Aortic smooth muscle cell (primary cell): Measurements from ENCODE around the gene OGA. TPM values are rescaled to one million over a fixed set of nuclear protein-coding genes. Genes with fewer than 3 reads are reported as not detected.

Experiments
- total RNA-seq: library from RNA; depleted of rRNA; stranded (reverse); fragments of >200 nt; gene quantifications from 2 replicates; pipeline ENCODE4 v1.2.3, GENCODE V29; 2014

Gene OGA
- total RNA-seq, result 110 and 170 TPM in 2 replicates

DNA sequence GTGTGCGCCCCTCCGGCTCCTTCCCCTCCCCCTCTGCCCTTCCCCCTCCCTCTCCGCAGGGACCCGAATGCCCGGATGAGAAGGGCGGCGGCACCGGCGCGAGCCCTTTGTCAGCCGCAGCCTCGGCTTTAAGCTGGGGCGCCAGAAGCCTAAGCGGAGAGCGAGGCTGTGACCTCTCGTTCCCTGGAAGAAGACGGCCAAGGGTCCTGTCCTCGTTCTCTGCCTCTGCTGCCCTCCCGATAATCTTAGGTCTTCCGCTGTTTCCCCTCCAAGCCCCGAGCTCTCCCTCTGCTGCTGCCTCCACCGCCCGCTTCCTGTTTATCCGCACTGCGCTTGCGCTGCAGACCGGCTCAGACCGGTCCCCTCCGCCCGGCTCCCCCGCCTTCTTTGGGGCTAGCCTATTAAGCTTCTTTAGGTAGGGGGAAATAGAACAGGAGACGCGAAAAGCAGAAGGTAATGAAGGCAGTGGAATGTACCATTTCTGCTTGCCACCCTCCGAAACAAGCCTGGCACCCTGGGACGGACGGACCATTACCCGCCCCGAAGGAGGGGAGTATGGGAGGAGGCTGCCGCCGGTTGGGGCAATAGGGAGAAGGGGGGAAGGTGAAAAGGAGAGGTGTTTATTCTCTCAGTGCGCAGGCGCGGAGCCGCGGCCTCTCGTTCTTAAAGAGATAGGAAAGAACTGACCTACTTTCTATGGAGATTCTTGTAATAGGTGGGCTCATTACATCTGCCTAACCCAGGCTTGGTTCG lies at the start of gene OGA:
Gene OGA (minus strand): TSS at position 326 of the 753 bp plus-strand sequence. CDS start 422 bp downstream, outside the sequence.

DNA sequence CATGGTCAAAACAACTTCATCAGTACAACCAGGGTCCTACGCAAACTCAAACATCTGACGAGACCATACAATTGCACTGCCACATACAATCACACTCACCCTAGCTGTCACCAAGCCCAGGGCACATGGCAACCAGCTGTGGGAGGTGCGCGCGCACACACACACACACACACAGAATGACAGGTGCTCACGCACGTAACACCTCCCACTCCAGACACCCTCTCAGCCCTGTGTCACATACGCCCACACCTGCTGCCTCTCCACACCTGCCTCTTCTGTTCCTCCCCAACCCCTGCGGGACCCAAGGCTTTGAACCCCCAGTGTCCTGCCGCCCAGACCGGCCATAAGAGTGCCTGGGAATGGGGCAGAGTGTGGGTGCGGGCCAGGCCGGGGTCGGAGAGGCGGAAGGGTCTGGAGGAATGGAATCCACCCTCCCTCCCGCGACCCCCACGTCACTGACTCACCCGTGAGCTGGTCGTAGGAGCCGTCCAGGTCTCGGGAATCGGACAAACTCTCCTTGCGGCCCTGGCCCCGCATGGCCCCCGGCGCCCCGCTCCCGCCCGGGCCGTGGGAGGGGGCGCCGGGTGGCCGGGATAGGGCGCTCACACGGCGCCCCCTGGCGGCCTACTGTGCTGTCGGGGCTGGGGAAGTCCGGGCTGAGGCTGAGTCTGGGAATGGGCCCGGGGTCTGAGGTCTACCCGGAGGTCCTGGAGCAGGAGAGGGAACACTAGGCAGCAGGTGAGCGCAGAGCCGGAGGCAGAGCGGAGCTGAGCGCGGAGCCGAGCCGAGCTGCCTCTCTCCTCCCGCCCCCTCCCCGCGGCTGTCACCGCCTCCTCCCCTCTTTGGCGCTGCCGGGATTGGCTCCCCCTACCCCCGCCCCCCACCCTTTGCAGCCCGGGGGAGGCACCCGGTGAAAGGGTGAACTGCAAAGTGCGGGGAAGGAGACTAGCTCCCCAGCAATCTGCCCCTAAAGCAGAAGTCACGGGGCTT lies 25.1 kb upstream of the OGA start, which contains the start of gene KCNIP2:
Gene KCNIP2 (minus strand): TSS at position 769 of the 990 bp plus-strand sequence. CDS start 232 bp downstream, at position 537.

DNA sequence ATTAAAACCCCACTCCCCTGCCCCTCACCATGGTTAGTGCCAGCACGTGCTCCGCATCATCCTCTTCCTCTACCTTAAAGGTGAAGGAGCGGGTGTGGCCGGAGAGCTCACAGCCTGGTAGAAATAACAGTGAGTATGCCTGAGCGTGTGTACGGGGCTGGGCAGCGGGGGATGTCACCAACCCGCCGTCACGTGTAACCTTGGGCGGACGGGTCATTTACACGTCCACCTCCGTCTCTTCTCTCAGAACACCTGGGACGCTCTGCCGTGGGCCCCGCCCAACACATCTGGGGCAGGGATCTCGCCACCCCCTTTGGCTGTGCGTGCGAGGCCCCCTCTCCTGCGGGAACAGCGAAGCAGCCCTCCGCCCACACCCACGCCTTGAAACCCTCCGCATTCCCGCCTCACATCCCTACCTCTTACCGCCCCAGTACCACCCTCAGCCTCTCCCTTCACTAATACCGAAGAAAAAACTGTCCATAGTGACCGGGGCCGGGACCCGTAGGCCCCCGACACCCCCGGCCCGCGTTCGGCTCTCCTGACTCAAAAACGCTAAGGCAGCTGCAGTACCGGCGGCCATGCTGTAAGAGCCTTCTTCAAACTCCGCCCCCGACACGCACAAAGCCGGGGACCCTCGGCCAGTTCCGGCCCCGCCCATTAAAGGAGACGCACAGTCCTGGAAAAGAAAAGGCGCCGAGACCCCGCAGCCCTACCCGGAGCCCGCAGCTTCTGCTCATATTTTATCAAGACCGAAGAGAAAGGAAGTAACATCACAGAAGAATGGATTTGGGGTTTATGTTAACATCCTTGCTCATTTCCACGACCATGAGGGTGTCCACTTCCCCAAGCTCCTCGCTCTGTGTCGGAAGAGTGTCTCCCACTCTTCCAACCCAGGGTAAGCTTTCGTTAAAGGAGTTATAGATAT lies 35.2 kb downstream of the OGA start, which contains the start of gene NPM3:
Gene NPM3 (minus strand): TSS at position 636 of the 925 bp plus-strand sequence. CDS start 56 bp downstream, at position 580.

DNA sequence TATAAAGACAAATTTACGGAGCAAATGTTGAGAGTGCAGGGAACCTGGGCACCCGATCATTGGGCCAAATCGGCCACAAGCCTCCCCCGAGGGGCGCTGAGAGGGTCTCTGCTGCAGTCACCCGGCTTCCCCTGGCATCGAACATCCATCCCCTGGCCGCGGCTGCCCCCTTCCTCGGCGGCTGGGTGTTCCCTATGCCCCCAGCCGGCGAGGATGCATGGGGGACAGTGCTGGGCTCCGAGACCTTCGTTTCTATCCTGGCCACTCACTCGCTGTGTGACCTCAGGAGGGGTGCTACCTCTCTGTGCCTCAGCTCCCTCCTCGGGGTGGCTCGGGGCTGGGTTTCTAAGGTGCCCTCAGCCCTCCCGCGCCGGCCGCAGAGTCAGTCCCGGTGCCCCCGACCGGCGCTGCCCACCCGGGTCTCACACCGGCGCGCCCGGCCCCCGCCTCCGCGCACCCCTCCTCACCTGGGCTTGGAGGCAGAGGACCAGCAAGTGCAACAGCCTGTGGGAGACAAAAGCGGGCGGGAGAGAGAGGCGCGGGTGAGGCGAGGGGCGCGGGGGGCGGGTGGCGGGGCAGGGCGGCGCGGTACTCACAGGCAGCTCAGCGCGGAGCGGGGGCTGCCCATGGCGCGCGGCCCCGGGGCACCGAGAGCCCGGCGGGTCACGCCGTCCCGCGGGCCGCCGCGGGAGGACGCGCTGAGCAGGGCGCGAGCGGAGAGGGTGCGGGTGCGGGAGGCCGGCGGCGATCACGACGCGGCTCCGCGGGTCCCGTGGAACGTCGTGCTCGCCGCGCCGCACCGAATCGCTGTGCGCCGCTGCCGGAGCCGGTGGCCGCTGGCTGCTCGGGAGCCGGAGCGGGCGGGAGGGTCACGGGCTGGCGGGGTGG lies 42.7 kb downstream of the OGA start, which contains the start of gene FGF8:
Gene FGF8 (minus strand): TSS at position 842 of the 888 bp plus-strand sequence. CDS start 214 bp downstream, at position 628.

Other genes starting within 250 kb of the OGA start
- 6.3 and 8.6 TPM in 2 replicates for gene POLL, start 230.2 kb downstream of the OGA start, total RNA-seq
- 56.3 and 67.4 TPM in 2 replicates for gene DPCD, start 230.1 kb downstream of the OGA start, total RNA-seq
- gene FBXW4, start 123.3 kb downstream of the OGA start, total RNA-seq, result 35.8 and 42.7 TPM in 2 replicates
- gene FGF8, start 42.3 kb downstream of the OGA start, total RNA-seq, result not detected in 2 replicates
- 49.3 and 66.5 TPM in 2 replicates for gene NPM3, start 35.0 kb downstream of the OGA start, total RNA-seq
- gene KCNIP2, start 25.4 kb upstream of the OGA start, total RNA-seq, result 0.66 and 1.1 TPM in 2 replicates
- gene ARMH3, start 237.7 kb upstream of the OGA start, total RNA-seq, result 8.7 and 9.6 TPM in 2 replicates
- gene HPS6, start 246.9 kb upstream of the OGA start, total RNA-seq, result 21.5 and 22.5 TPM in 2 replicates